ENCODE data around the gene CEP152.

The CEP152 gene

DNA sequence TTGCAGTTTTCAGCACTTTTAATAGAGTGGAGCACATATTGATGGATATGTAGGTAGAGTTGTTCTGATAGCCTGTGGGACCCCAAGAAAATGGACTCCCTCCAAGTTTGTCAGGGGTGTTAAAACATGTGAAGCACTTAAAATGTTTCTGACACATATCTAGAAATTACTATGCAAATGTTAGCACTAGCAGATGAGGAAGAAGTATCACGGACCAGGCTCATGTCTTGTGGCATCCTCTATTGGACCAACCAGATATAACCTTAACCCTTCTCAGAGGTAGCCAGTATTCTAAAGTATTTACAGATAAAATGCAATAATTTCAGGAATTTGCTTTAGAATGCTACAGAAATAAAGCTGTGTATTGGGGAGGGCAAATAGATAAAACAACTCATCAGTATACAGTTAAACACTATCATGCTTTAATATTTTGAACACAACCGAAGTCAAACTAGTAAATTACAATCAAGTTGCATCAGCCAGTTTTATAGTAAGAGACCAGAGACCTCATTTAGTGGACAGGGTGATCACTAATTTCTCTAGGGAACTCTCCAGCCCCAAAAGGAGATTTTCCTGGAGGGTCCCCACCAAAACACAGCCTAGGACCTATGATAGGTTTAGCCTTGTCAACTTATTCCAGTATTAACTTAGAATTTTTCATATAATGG is 108.2 kb downstream of the CEP152 start:
- DNase-seq (ENCODE audit: low read depth, low spot score): no peak

DNA sequence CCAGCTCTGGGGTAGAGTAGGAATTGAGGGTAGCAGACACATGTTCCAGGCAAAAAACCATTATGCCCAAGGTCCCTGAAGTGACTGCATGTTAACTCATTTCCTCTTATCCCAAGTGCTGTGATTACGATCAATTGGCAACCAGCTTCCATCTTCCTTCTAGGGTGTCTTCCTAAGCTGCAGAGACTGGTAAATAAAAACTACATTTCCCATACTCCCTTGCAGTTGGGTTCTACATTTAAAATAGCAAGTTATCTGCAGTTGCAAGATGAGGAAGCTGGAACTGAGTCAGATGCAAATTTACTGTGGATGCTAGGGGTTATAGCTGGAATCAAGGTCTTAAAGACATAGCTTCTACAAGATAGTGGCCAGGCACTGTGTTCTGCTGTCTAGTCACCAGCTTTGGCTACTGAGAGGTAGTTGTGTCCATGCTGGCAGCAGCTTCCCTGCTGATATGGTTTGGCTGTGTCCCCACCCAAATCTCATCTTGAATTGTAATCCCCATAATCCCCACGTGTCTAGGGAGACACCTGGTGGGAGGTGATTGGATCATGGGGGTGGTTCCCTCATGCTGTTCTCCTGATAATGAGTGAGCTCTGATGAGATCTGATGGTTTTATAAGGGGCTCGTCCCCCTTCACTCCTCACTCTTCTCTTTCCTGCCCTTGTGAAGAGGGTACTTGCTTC is 114.1 kb downstream of the CEP152 start:
- DNase-seq (ENCODE audit: low read depth, low spot score): no peak

DNA sequence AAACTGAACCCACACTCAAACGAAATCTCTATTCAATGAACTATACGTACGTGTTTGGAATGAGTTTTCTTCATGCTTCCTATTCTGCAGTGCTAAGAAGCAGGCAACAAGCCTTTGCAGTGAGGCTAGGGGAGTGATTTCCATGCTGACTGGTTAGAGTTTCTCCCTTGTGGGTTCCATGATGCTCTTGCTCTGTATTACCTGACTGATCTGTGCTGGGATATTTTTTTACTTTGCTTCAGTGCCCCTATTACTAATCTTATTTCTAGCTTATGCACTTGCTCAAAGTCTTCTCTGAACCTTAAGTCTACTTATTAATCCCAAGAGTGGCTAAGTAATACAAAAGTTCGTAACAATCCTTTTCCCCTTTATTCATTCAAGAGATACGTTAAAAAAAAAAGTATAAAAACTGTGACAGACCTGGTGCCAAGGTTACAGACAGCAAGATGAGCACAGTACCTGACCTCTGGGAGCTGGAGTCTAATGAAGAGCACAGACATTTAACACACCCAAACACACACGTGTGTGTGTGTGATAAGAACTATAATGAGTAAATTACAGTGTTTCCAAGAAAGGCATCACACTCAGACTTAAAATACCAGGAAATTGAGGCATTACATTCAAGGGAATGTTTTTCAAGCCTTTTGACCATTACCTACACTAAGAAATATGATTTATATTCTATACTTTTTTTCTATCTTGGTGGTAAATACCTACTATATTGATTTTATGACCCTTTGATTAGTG is 114.9 kb downstream of the CEP152 start:
- no peak for DNase-seq (ENCODE audit: low read depth, low spot score)

DNA sequence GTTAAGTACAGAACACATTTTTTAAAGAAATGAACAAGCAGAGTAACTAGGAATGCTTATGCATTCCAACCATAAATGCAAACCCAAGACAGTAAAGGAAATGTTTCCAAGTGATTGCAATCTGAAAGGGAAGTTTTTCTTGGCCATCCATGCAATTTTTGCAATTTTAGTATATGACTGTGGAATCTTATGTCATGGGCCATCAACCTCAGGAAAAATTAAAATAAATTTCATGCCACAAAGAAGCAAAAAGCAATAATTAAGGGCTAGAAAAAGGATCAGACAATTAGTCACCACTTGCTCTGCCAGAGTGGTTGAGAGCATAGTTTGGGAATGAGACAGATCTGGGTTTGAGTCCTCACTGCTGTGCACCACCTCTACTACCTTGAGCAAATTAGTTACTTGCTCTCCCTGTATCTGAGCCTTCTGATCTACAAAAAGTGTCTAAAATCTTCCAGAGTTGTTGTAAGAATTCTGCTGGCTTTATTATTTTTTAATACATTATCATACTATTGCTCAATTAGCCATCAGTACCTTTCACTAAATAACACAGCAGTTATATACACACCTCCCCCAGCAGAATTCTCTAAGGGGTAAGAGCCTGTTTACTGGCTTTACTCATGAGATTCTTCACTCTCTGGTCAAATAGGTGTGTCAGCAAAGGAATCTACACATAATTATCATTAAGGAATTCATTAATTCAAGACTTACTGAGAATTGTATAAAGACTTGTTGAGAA is 115.6 kb downstream of the CEP152 start:
- no peak for DNase-seq (ENCODE audit: low read depth, low spot score)

DNA sequence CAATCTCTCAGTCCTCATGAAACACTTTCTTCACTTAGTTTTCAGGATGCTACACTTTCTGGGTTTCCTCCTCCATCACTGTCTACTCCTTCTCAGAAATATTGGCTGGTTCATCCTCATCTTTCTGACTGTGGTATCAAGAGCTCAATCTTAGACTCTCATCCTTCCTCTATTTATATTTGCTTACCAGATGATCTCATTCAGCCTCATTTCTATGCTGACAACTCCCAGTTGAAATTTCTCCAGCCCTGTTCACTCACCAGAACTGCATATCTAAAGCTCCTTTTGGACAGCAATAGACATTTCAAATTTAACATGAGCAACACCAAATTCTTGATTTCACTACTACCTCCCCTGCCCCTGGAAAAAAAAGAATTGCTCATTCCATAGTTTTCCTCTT is 117.4 kb downstream of the CEP152 start:
- no peak for DNase-seq (ENCODE audit: low read depth, low spot score)

DNA sequence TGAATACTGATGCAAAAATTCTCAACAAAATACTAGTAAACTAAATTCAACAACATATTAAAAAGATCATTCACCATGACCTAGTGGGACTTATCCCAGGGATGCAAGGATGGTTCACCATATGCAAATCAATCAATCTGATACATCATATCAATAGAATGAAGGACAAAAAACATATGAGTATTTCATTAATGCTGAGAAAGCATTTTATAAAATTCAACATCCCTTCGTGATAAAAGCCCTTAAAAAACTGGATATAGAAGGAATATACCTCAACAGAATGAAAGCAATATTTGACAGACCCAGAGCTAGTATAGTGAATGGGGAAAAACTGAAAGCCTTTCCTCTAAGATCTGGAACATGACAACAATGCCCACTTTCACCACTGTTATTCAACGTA is 122.4 kb downstream of the CEP152 start:
- no peak for DNase-seq (ENCODE audit: low read depth, low spot score)
